Keratinocyte (primary cell): ENCODE measurements around the gene IGBP1. TPM values are rescaled to one million over a fixed set of nuclear protein-coding genes. Genes with fewer than 3 reads are reported as not detected.

ENCODE experiments used
- DNase-seq: peaks from one replicate; pipeline ENCODE4 v3.0.0-alpha.2; 2011; ENCODE audit warnings: low read depth, missing footprints, low spot score
- FAIRE-seq: peaks from 2 replicates; lab custom pipeline; 2011; peaks lifted over from hg19 to GRCh38; lab: Jason Lieb, UNC
- H2AFZ ChIP-seq: 2 replicates; pipeline ENCODE4 v1.6.0; 2012; ENCODE audit warnings: low read length, control low read depth, inconsistent platforms; ENCODE audit not compliant: control insufficient read depth
- H3K27ac ChIP-seq: 2 replicates; pipeline ENCODE4 v1.5.1; 2011; ENCODE audit warnings: low read length; ENCODE audit not compliant: control insufficient read depth, insufficient read depth
- H3K27me3 ChIP-seq: 3 replicates; pipeline ENCODE4 v1.6.0; 2011; ENCODE audit warnings: low read length; ENCODE audit not compliant: control insufficient read depth, insufficient read depth; ENCODE audit errors: extremely low read depth
- H3K36me3 ChIP-seq, 2 experiments: 2 replicates in 1 of 2; 3 replicates in 1 of 2; pipeline ENCODE4 v1.5.1; 2011; ENCODE audit warnings: low read length in 2 of 2, mild to moderate bottlenecking in 1 of 2; ENCODE audit not compliant: control insufficient read depth in 2 of 2, insufficient read depth in 2 of 2; ENCODE audit errors: extremely low read depth in 1 of 2
- H3K4me1 ChIP-seq: 3 replicates; pipeline ENCODE4 v1.5.1; 2011; ENCODE audit warnings: low read length; ENCODE audit not compliant: control insufficient read depth, insufficient read depth; ENCODE audit errors: extremely low read depth
- H3K4me2 ChIP-seq: 3 replicates; pipeline ENCODE4 v1.6.0; 2011; ENCODE audit warnings: low read depth, low read length; ENCODE audit not compliant: control insufficient read depth, insufficient read depth; ENCODE audit errors: extremely low read depth
- H3K4me3 ChIP-seq, 3 experiments: fragments of 200-600 bp in 1 of 3; sonication (generic) in 1 of 3; 2 replicates in 2 of 3; 3 replicates in 1 of 3; pipeline ENCODE4 v1.5.1; 2011 to 2016; ENCODE audit warnings: low read length in 3 of 3, mild to moderate bottlenecking in 3 of 3, control low read depth in 2 of 3, inconsistent platforms in 1 of 3, low read depth in 1 of 3, mixed read lengths in 1 of 3, mixed run types in 1 of 3, moderate library complexity in 1 of 3; ENCODE audit not compliant: control insufficient read depth in 2 of 3, insufficient read depth in 2 of 3; ENCODE audit errors: extremely low read depth in 1 of 3
- H3K79me2 ChIP-seq: 2 replicates; pipeline ENCODE4 v1.6.0; 2012; ENCODE audit warnings: low read length; ENCODE audit not compliant: control insufficient read depth, insufficient read depth
- H3K9ac ChIP-seq: 3 replicates; pipeline ENCODE4 v1.6.0; 2011; ENCODE audit warnings: low read length; ENCODE audit not compliant: control insufficient read depth, insufficient read depth; ENCODE audit errors: extremely low read depth
- H3K9me1 ChIP-seq: 3 replicates; pipeline ENCODE4 v1.6.0; 2011; ENCODE audit warnings: low read length; ENCODE audit not compliant: control insufficient read depth, insufficient read depth; ENCODE audit errors: extremely low read depth
- H3K9me3 ChIP-seq: 2 replicates; pipeline ENCODE4 v1.5.1; 2012; ENCODE audit warnings: low read depth, low read length; ENCODE audit not compliant: control insufficient read depth
- H4K20me1 ChIP-seq: 3 replicates; pipeline ENCODE4 v1.6.0; 2011; ENCODE audit warnings: low read length; ENCODE audit not compliant: control insufficient read depth, insufficient read depth; ENCODE audit errors: extremely low read depth
- CTCF ChIP-seq, 3 experiments: IDR thresholded peaks in 1 of 3; conservative IDR thresholded peaks in 1 of 3; optimal IDR thresholded peaks in 1 of 3; 2 replicates in 2 of 3; 3 replicates in 1 of 3; pipeline versions ENCODE3 to v1.5.1; 2011; ENCODE audit warnings: low read length in 3 of 3, mild to moderate bottlenecking in 3 of 3, moderate library complexity in 2 of 3, control low read depth in 1 of 3, inconsistent platforms in 1 of 3; ENCODE audit not compliant: insufficient read depth in 2 of 3; ENCODE audit errors: extremely low read depth in 1 of 3
- EZH2 ChIP-seq: IDR thresholded peaks from one replicate; pipeline ENCODE4 v1.6.1; 2012; ENCODE audit warnings: inconsistent platforms, mild to moderate bottlenecking, low read length, moderate library complexity
- dilution Hi-C: fragments of 300-500 bp; cut with MboI; formaldehyde crosslinking; loops from one replicate; pipeline ENCODE4 v1.7.0; 2020; ENCODE audit warnings: low sequenced_read_pairs; ENCODE audit not compliant: extremely low pct_ligation_motif_present
- polyA plus RNA-seq, 5 experiments: library from polyadenylated mRNA; depleted of rRNA in 3 of 5; stranded (reverse) in 3 of 5; stranded (forward) in 1 of 5; unstranded in 1 of 5; fragments of >200 nt; gene quantifications; 1 replicate in 1 of 5; 2 replicates in 3 of 5; 3 replicates in 1 of 5; pipeline versions ENCODE4 v1.2.1 to v1.2.3, GENCODE V29; 2011 to 2012; ENCODE audit warnings: missing spikeins in 2 of 5, low read depth in 1 of 5, low replicate concordance in 1 of 5

The IGBP1 gene
- polyA plus RNA-seq, 1 donor (not counting 4 experiments of a cell fraction or from before 2014, with no cell fraction given), result 65.5 TPM

DNA sequence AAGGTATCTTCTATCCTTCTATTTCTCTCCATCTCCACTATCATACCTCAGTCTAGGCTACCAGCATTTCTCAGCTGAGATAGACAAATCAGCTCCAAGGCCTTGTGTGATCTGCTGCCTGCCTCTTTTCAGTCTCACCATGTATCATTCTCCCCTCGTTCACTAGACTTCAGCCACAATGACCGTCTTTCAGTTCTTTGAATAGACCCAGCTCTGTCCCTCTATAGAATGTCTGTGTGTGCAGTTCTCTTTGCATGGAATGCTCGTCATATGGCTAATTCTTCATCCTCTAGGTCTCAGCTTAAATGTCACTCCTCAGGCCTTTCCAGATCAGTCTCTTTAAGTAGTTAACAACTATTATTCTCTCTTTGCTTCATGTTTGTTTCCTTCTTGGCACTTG lies 6.5 kb downstream of the IGBP1 start:
- FAIRE-seq (no peak), DNase-seq (no peak)
- Histone ChIP-seq H3K79me2 (peaks cover 9% of the 10 kb centered on the region), H3K27me3 (no peaks in the 10 kb centered on the region), H3K4me3 (no peak overlapping the region), H3K4me1 (peaks cover 4% of the 10 kb centered on the region), H3K36me3 (no peaks in the 10 kb centered on the region), H3K9me1 (no peaks in the 10 kb centered on the region), H3K9ac (no peak overlapping the region), H3K27ac (no peak overlapping the region), H4K20me1 (no peaks in the 10 kb centered on the region), H2AFZ (no peak overlapping the region), H3K4me2 (no peak overlapping the region), H3K9me3 (no peaks in the 10 kb centered on the region)
- dilution Hi-C loops, result no loop called here
- TF ChIP-seq EZH2 (no peak), CTCF (optimal IDR thresholded peaks at IDR 0.05 in 1 of 3, IDR thresholded peaks at IDR 0.05 in 1 of 3, conservative IDR thresholded peaks at IDR 0.05 in 1 of 3; ENCODE audit: extremely low read depth in 1 of 3, insufficient read depth in 2 of 3, low read length in 3 of 3) (no peak)

GRCh38 chrX:70141373-70141772 lies 8.1 kb downstream of the IGBP1 start:
- no peak overlapping the region for H3K9ac ChIP-seq
- no peak overlapping the region for H3K4me2 ChIP-seq
- TF ChIP-seq CTCF (optimal IDR thresholded peaks at IDR 0.05 in 1 of 3, IDR thresholded peaks at IDR 0.05 in 1 of 3, conservative IDR thresholded peaks at IDR 0.05 in 1 of 3; ENCODE audit: extremely low read depth in 1 of 3, insufficient read depth in 2 of 3, low read length in 3 of 3), result no peak
- no peak for TF ChIP-seq EZH2
- H4K20me1 ChIP-seq, result no peaks in the 10 kb centered on the region
- dilution Hi-C loops, result no loop called here
- H3K27ac ChIP-seq, result no peak overlapping the region
- H2AFZ ChIP-seq, result no peak overlapping the region
- no peaks in the 10 kb centered on the region for H3K79me2 ChIP-seq
- no peaks in the 10 kb centered on the region for H3K27me3 ChIP-seq
- DNase-seq (no peak), FAIRE-seq (no peak)
- H3K36me3 ChIP-seq, result no peaks in the 10 kb centered on the region
- H3K4me1 ChIP-seq, result no peaks in the 10 kb centered on the region
- no peaks in the 10 kb centered on the region for H3K9me1 ChIP-seq
- no peak overlapping the region for H3K4me3 ChIP-seq
- H3K9me3 ChIP-seq, result no peaks in the 10 kb centered on the region
